ENCODE data around the gene SLC37A2.

- TF ChIP-seq, protein P1, sequence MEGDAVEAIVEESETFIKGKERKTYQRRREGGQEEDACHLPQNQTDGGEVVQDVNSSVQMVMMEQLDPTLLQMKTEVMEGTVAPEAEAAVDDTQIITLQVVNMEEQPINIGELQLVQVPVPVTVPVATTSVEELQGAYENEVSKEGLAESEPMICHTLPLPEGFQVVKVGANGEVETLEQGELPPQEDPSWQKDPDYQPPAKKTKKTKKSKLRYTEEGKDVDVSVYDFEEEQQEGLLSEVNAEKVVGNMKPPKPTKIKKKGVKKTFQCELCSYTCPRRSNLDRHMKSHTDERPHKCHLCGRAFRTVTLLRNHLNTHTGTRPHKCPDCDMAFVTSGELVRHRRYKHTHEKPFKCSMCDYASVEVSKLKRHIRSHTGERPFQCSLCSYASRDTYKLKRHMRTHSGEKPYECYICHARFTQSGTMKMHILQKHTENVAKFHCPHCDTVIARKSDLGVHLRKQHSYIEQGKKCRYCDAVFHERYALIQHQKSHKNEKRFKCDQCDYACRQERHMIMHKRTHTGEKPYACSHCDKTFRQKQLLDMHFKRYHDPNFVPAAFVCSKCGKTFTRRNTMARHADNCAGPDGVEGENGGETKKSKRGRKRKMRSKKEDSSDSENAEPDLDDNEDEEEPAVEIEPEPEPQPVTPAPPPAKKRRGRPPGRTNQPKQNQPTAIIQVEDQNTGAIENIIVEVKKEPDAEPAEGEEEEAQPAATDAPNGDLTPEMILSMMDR (conservative IDR thresholded peaks at IDR 0.05 in 1 of 2, IDR thresholded peaks at IDR 0.05 in 1 of 2; ENCODE audit: extremely low read depth in 1 of 2, insufficient read depth in 1 of 2, low read depth in 1 of 2, low read length in 2 of 2) = no peak
- TF ChIP-seq EZH2 (IDR thresholded peaks at IDR 0.05; ENCODE audit: borderline replicate concordance, low read length) = no peak
These were observed 29.6 kb downstream of the SLC37A2 start for GRCh38 chr11:125092669-125093068.

Data from mammary epithelial cell (primary cell).